Measurements from ENCODE around the gene RAF1. TPM values are rescaled to one million over a fixed set of nuclear protein-coding genes. Genes with fewer than 3 reads are reported as not detected.

Gene RAF1
- total RNA-seq, 2 donors from 2014 or later: 101 to 126 TPM

DNA sequence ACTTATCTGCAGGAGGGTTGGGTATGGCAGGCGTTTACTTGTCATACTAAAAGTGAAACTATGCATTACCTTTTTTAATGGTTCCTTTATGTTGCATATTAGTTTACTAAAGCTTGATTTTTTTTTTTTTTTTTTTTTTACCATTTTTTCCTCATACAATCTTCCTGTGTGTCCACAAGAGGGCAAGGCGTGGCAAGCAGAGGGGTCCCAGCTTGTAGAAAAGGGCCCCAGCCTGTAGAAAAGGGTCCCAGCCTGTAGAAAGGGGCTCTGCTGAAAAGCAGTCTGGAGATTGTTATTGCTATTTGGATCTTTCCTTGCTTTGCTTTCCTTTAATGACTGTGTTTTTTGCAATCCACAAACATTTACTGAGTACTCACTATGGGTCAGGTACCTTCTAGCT, 85.2 kb downstream of the RAF1 start:
- TF ChIP-seq CTCF (IDR thresholded peaks at IDR 0.05) (no peak), POLR2A (IDR thresholded peaks at IDR 0.05) (no peak), POLR2AphosphoS5 (IDR thresholded peaks at IDR 0.05) (no peak)
- H3K27ac ChIP-seq: no peak overlapping the region
- WGBS: 87% methylated on average over 2 of the region's 2 CpGs
- intact Hi-C loops (cut with DNase I): no loop called here
- no peaks in the 10 kb centered on the region for H3K4me1 ChIP-seq (replicated peaks)
- H3K36me3 ChIP-seq: peaks cover 0 to 12% of the 10 kb centered on the region in 2 donors
- no peaks in the 10 kb centered on the region for H3K9me3 ChIP-seq
- H3K4me3 ChIP-seq: no peak overlapping the region
- no peaks in the 10 kb centered on the region for H3K27me3 ChIP-seq (replicated peaks; ENCODE audit: insufficient read depth)
- DNase-seq (ENCODE audit: low spot score): no peak

DNA sequence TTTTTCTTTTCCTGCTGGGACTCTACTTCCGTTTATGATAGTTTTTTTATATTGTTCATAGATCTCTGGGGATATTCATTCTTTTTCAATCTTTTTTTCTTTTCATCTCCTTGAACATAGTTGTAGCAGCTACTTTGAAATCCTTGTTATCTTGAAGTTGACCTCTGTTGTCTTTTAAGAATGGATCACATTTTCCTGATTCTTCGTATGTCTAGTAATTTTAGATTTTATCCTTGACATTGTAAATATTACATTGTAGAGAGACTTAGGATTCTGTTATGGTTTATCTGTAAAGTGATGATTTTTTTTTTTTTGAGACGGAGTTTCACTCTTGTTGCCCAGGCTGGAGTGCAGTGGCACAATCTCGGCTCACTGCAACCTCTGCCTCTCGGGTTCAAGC, 86.5 kb downstream of the RAF1 start:
- H3K9me3 ChIP-seq: no peaks in the 10 kb centered on the region
- intact Hi-C loops (cut with DNase I): no loop called here
- H3K36me3 ChIP-seq: peaks cover 0 to 6% of the 10 kb centered on the region in 2 donors
- WGBS: 76% methylated on average over 5 of the region's 5 CpGs
- TF ChIP-seq CTCF (IDR thresholded peaks at IDR 0.05) (no peak), POLR2AphosphoS5 (IDR thresholded peaks at IDR 0.05) (no peak), POLR2A (IDR thresholded peaks at IDR 0.05) (no peak)
- no peak overlapping the region for H3K4me3 ChIP-seq
- no peak for DNase-seq (ENCODE audit: low spot score)
- H3K27me3 ChIP-seq (replicated peaks; ENCODE audit: insufficient read depth): no peaks in the 10 kb centered on the region
- no peak overlapping the region for H3K27ac ChIP-seq
- H3K4me1 ChIP-seq (replicated peaks): no peaks in the 10 kb centered on the region

DNA sequence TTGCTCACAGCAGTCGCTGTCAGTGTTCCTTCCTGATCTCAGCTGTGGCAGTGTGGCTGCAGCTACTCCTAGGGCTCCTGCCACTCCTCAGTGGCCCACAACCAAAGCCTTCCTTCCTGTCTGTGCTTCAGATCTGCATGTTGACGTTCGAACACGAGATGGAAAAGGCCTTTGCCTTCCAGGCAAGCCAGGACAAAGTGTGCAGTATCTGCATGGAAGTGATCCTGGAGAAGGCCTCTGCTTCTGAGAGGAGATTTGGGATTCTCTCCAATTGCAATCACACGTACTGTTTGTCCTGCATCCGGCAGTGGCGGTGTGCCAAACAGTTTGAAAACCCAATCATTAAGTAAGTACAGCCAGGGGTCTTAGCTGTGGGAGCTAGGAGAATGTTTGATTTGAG, 89.3 kb downstream of the RAF1 start:
- H3K4me1 ChIP-seq (replicated peaks): no peaks in the 10 kb centered on the region
- peaks cover 0 to under 1% of the 10 kb centered on the region in 2 donors for H3K36me3 ChIP-seq
- TF ChIP-seq POLR2A (IDR thresholded peaks at IDR 0.05) (no peak), CTCF (IDR thresholded peaks at IDR 0.05) (no peak), POLR2AphosphoS5 (IDR thresholded peaks at IDR 0.05) (no peak)
- no peak overlapping the region for H3K4me3 ChIP-seq
- H3K27me3 ChIP-seq (replicated peaks; ENCODE audit: insufficient read depth): no peaks in the 10 kb centered on the region
- no peak overlapping the region for H3K27ac ChIP-seq
- intact Hi-C loops (cut with DNase I): no loop called here
- WGBS: 37% methylated on average over 7 of the region's 7 CpGs
- no peak for DNase-seq (ENCODE audit: low spot score)
- H3K9me3 ChIP-seq: no peaks in the 10 kb centered on the region

GRCh38 chr3:12574131-12574530, 89.8 kb downstream of the RAF1 start:
- TF ChIP-seq POLR2AphosphoS5 (IDR thresholded peaks at IDR 0.05) (no peak), CTCF (IDR thresholded peaks at IDR 0.05) (no peak), POLR2A (IDR thresholded peaks at IDR 0.05) (no peak)
- H3K36me3 ChIP-seq: peaks cover 0 to 4% of the 10 kb centered on the region in 2 donors
- WGBS: 86% methylated on average over 6 of the region's 6 CpGs

DNA sequence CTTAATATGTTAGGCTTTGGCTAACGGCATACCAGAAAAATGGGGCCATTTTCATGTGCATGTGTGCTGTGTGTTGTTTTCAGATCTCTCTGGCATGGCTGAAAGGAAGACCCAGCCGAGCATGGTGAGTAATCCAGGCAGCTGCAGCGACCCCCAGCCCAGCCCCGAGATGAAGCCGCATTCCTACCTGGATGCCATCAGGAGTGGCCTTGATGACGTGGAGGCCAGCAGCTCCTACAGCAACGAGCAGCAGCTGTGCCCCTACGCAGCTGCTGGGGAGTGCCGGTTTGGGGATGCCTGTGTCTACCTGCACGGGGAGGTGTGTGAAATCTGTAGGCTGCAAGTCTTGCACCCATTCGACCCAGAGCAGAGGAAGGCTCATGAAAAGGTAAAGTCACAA, 91.9 kb downstream of the RAF1 start:
- no peak for TF ChIP-seq CTCF (IDR thresholded peaks at IDR 0.05)
- TF ChIP-seq POLR2AphosphoS5 (IDR thresholded peaks at IDR 0.05): no peak
- TF ChIP-seq POLR2A (IDR thresholded peaks at IDR 0.05): no peak
- Histone ChIP-seq H3K27ac (no peak overlapping the region), H3K27me3 (replicated peaks; ENCODE audit: insufficient read depth) (no peaks in the 10 kb centered on the region), H3K36me3 (peaks cover 0 to 4% of the 10 kb centered on the region in 2 donors), H3K4me3 (no peak overlapping the region), H3K4me1 (replicated peaks) (no peaks in the 10 kb centered on the region), H3K9me3 (no peaks in the 10 kb centered on the region)
- 96% methylated on average over 11 of the region's 11 CpGs for WGBS
- DNase-seq (ENCODE audit: low spot score): no peak
- intact Hi-C loops (cut with DNase I): no loop called here

More at GRCh38 chr3:12574131-12574530, 89.8 kb downstream of the RAF1 start:
- no peak for DNase-seq (ENCODE audit: low spot score)
- Histone ChIP-seq H3K4me1 (replicated peaks) (no peaks in the 10 kb centered on the region), H3K4me3 (no peak overlapping the region), H3K27me3 (replicated peaks; ENCODE audit: insufficient read depth) (no peaks in the 10 kb centered on the region), H3K27ac (no peak overlapping the region), H3K9me3 (no peaks in the 10 kb centered on the region)
- intact Hi-C loops (cut with DNase I): no loop called here

Measured in prostate gland (tissue), 2 donors.